ENCODE data around the gene TGFBR2.
"Not testable (repeated sequence)": the region's sequence is repeated elsewhere in the genome, so short reads cannot be mapped to it uniquely, and the experiment has no call there.

Gene TGFBR2

GRCh38 chr3:30621576-30621975 is 15.2 kb downstream of the TGFBR2 start:
- in situ Hi-C loops (cut with MboI; ENCODE audit: low sequenced_read_pairs, unreplicated experiment): no loop called here
- TF ChIP-seq, protein P1, sequence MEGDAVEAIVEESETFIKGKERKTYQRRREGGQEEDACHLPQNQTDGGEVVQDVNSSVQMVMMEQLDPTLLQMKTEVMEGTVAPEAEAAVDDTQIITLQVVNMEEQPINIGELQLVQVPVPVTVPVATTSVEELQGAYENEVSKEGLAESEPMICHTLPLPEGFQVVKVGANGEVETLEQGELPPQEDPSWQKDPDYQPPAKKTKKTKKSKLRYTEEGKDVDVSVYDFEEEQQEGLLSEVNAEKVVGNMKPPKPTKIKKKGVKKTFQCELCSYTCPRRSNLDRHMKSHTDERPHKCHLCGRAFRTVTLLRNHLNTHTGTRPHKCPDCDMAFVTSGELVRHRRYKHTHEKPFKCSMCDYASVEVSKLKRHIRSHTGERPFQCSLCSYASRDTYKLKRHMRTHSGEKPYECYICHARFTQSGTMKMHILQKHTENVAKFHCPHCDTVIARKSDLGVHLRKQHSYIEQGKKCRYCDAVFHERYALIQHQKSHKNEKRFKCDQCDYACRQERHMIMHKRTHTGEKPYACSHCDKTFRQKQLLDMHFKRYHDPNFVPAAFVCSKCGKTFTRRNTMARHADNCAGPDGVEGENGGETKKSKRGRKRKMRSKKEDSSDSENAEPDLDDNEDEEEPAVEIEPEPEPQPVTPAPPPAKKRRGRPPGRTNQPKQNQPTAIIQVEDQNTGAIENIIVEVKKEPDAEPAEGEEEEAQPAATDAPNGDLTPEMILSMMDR (IDR thresholded peaks at IDR 0.05; ENCODE audit: borderline replicate concordance, control extremely low read depth, extremely low read depth, insufficient read depth, missing control alignments): no peak
- DNase-seq (ENCODE audit: low spot score): no peak

- TF ChIP-seq, protein P1 (IDR thresholded peaks at IDR 0.05; ENCODE audit: borderline replicate concordance, control extremely low read depth, extremely low read depth, insufficient read depth, missing control alignments): no peak
- no peak for DNase-seq (ENCODE audit: low spot score)
These were observed 15.7 kb downstream of the TGFBR2 start for GRCh38 chr3:30622047-30622545.

GRCh38 chr3:30622790-30623189 is 16.4 kb downstream of the TGFBR2 start:
- in situ Hi-C loops (cut with MboI; ENCODE audit: low sequenced_read_pairs, unreplicated experiment): no loop called here
- no peak for DNase-seq (ENCODE audit: low spot score)
- TF ChIP-seq, protein P1 (IDR thresholded peaks at IDR 0.05; ENCODE audit: borderline replicate concordance, control extremely low read depth, extremely low read depth, insufficient read depth, missing control alignments): no peak

More at GRCh38 chr3:30622047-30622545, 15.7 kb downstream of the TGFBR2 start:
- in situ Hi-C loops (cut with MboI; ENCODE audit: low sequenced_read_pairs, unreplicated experiment): no loop called here

GRCh38 chr3:30623351-30623750 is 16.9 kb downstream of the TGFBR2 start:
- no peak for DNase-seq (ENCODE audit: low spot score)
- TF ChIP-seq, protein P1 (IDR thresholded peaks at IDR 0.05; ENCODE audit: borderline replicate concordance, control extremely low read depth, extremely low read depth, insufficient read depth, missing control alignments): no peak
- in situ Hi-C loops (cut with MboI; ENCODE audit: low sequenced_read_pairs, unreplicated experiment): no loop called here

GRCh38 chr3:30624480-30624879 is 18.1 kb downstream of the TGFBR2 start:
- in situ Hi-C loops (cut with MboI; ENCODE audit: low sequenced_read_pairs, unreplicated experiment); DNase-seq (ENCODE audit: low spot score): not testable (repeated sequence)

- in situ Hi-C loops (cut with MboI; ENCODE audit: low sequenced_read_pairs, unreplicated experiment): no loop called here
- TF ChIP-seq, protein P1 (IDR thresholded peaks at IDR 0.05; ENCODE audit: borderline replicate concordance, control extremely low read depth, extremely low read depth, insufficient read depth, missing control alignments): no peak
- DNase-seq (ENCODE audit: low spot score): no peak
These were observed 19.4 kb downstream of the TGFBR2 start for GRCh38 chr3:30625541-30626438.

All from GM13976 (cell line).